Prostate gland (tissue), 2 donors: ENCODE results near the gene EBF3. TPM values are rescaled to one million over a fixed set of nuclear protein-coding genes. Genes with fewer than 3 reads are reported as not detected.

Experiments used
- DNase-seq: peaks from one replicate; pipeline ENCODE4 v3.0.0-alpha.2; 2019; ENCODE audit warnings: low spot score
- H3K27ac ChIP-seq, 2 donors: fragments of 200-600 bp; sonication (generic); 2 replicates each; pipeline ENCODE4 v1.5.1; 2017 to 2019
- H3K27me3 ChIP-seq: fragments of 200-600 bp; sonication (generic); replicated peaks from 2 replicates; pipeline ENCODE4 v1.5.1; 2019; ENCODE audit not compliant: insufficient read depth
- H3K36me3 ChIP-seq, 2 donors: fragments of 200-600 bp; sonication (generic); 1 replicate in 1 of 2; 2 replicates in 1 of 2; pipeline versions ENCODE4 v1.5.1 to v1.8.1; 2017 to 2019
- H3K4me1 ChIP-seq: fragments of 200-600 bp; sonication (generic); replicated peaks from 2 replicates; pipeline ENCODE4 v1.5.1; 2019
- H3K4me3 ChIP-seq, 2 donors: fragments of 200-600 bp; sonication (generic); 2 replicates each; pipeline ENCODE4 v1.5.1; 2017 to 2019
- H3K9me3 ChIP-seq: fragments of 200-600 bp; sonication (generic); 2 replicates; pipeline ENCODE4 v1.5.1; 2017
- CTCF ChIP-seq, 4 experiments: fragments of 200-600 bp in 2 of 4; fragments of 450-650 bp in 2 of 4; sonication (generic) in 2 of 4; IDR thresholded peaks; 1 replicate in 3 of 4; 2 replicates in 1 of 4; pipeline ENCODE4 v1.5.1; 2016 to 2019; ENCODE audit warnings: antibody characterized with exemption in 4 of 4, mild to moderate bottlenecking in 2 of 4, moderate library complexity in 2 of 4
- POLR2A ChIP-seq: fragments of 450-650 bp; IDR thresholded peaks from one replicate; pipeline ENCODE4 v1.6.1; 2016; ENCODE audit warnings: antibody characterized with exemption, mild to moderate bottlenecking
- POLR2AphosphoS5 ChIP-seq: sonication (generic); formaldehyde crosslinking; IDR thresholded peaks from one replicate; pipeline ENCODE4 v1.6.1; 2017; ENCODE audit warnings: antibody characterized with exemption
- WGBS: methylation state at CpG from one replicate; pipeline ENCODE4 v1.1.5; 2018; 5-methylcytosine and 5-hydroxymethylcytosine counted together
- intact Hi-C: fragments of 100-400 bp; cut with DNase I; formaldehyde crosslinking; loops from one replicate; pipeline ENCODE4 v1.14.2; 2022
- total RNA-seq, 2 donors: library from RNA; depleted of rRNA; stranded (reverse); fragments of >200 nt; gene quantifications; one replicate each; pipeline ENCODE4 v1.1.0, GENCODE V29; 2016

EBF3 gene
- total RNA-seq, 2 donors from 2014 or later = 1.5 to 7.8 TPM

DNA sequence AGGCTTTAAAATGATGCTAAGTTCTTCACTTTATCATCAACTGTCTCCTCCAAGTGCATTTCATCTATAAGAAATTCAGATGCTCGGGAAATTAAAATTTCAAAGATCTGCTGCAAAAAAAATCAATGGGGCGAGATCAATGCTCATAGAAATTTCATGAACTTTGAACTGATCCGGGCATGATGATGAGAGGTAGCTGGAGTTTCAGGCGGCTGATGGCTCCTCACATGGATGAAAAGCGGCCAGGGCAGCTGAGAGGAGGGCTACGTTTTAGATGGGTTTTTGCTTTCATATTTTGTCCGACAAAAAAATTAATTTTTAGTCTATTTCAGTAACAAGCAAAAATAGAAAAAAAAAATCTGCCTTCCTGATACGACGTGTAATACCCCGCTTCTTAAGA, 109.9 kb downstream of the EBF3 start:
- H3K27me3 ChIP-seq = peaks cover 7% of the 10 kb centered on the region
- no peak for DNase-seq

GRCh38 chr10:129853562-129853903, 110.5 kb downstream of the EBF3 start:
- intact Hi-C loops = no loop called here
- no peaks in the 10 kb centered on the region for H3K4me1 ChIP-seq
- TF ChIP-seq POLR2A (no peak), POLR2AphosphoS5 (no peak), CTCF (IDR thresholded peaks at IDR 0.05) (peak in 2 of 4 experiments; percentile 7 to 34)
- H3K27ac ChIP-seq = no peak overlapping the region
- WGBS = 10% methylated on average over 2 of the region's 2 CpGs
- no peak for DNase-seq
- H3K27me3 ChIP-seq = peaks cover 7% of the 10 kb centered on the region
- no peaks in the 10 kb centered on the region for H3K36me3 ChIP-seq
- H3K9me3 ChIP-seq = no peaks in the 10 kb centered on the region
- H3K4me3 ChIP-seq = no peak overlapping the region

More for the DNA sequence above, 109.9 kb downstream of the EBF3 start:
- TF ChIP-seq POLR2AphosphoS5 (no peak), POLR2A (no peak), CTCF (IDR thresholded peaks at IDR 0.05) (no peak)
- 92% methylated on average over 10 of the region's 10 CpGs for WGBS
- Histone ChIP-seq H3K36me3 (no peaks in the 10 kb centered on the region), H3K4me1 (no peaks in the 10 kb centered on the region), H3K9me3 (no peaks in the 10 kb centered on the region), H3K4me3 (no peak overlapping the region), H3K27ac (no peak overlapping the region)
- intact Hi-C loops = no loop called here

- TF ChIP-seq POLR2AphosphoS5 = no peak
- TF ChIP-seq POLR2A = no peak
- TF ChIP-seq CTCF (IDR thresholded peaks at IDR 0.05) = no peak
- Histone ChIP-seq H3K27me3 (peaks cover 7% of the 10 kb centered on the region), H3K4me3 (no peak overlapping the region), H3K9me3 (no peaks in the 10 kb centered on the region), H3K27ac (no peak overlapping the region), H3K4me1 (no peaks in the 10 kb centered on the region), H3K36me3 (no peaks in the 10 kb centered on the region)
- DNase-seq = no peak
- intact Hi-C loops = no loop called here
- WGBS = 23% methylated on average over 13 of the region's 13 CpGs
Measured at GRCh38 chr10:129852829-129853561, 111.1 kb downstream of the EBF3 start.

- Histone ChIP-seq H3K4me1 (no peaks in the 10 kb centered on the region), H3K27ac (no peak overlapping the region), H3K4me3 (no peak overlapping the region), H3K9me3 (no peaks in the 10 kb centered on the region), H3K27me3 (peaks cover 7% of the 10 kb centered on the region), H3K36me3 (no peaks in the 10 kb centered on the region)
- 77% methylated on average over 19 of the region's 19 CpGs for WGBS
- TF ChIP-seq POLR2AphosphoS5 = no peak
- no peak for TF ChIP-seq POLR2A
- no peak for TF ChIP-seq CTCF (IDR thresholded peaks at IDR 0.05)
- DNase-seq = no peak
- intact Hi-C loops = no loop called here
Measured at GRCh38 chr10:129851941-129852640, 112.0 kb downstream of the EBF3 start.

GRCh38 chr10:129850790-129851189, 113.3 kb downstream of the EBF3 start:
- DNase-seq = no peak
- Histone ChIP-seq H3K27me3 (peaks cover 2% of the 10 kb centered on the region), H3K4me1 (no peaks in the 10 kb centered on the region), H3K36me3 (no peaks in the 10 kb centered on the region), H3K4me3 (no peak overlapping the region), H3K27ac (no peak overlapping the region), H3K9me3 (no peaks in the 10 kb centered on the region)
- TF ChIP-seq CTCF (IDR thresholded peaks at IDR 0.05) = no peak
- no peak for TF ChIP-seq POLR2AphosphoS5
- no peak for TF ChIP-seq POLR2A
- intact Hi-C loops = no loop called here
- WGBS = 81% methylated on average over 13 of the region's 13 CpGs
